Neural crest cell (in vitro differentiated cells): ENCODE data around the gene RIPOR2. TPM values are rescaled to one million over a fixed set of nuclear protein-coding genes. Genes with fewer than 3 reads are reported as not detected.
"Not testable (repeated sequence)": the region's sequence is repeated elsewhere in the genome, so short reads cannot be mapped to it uniquely, and the experiment has no call there.

Experiments used
- DNase-seq: peaks from one replicate; pipeline ENCODE4 v3.0.0; 2021; ENCODE audit warnings: low read depth, mixed read lengths, low spot score
- H3K27ac Mint-ChIP-seq: one replicate; pipeline ENCODE4 v1.8.0; 2021; ENCODE audit warnings: mild to moderate bottlenecking, mixed read lengths; ENCODE audit not compliant: unreplicated experiment
- H3K27me3 Mint-ChIP-seq: 2 replicates; pipeline ENCODE4 v1.8.0; 2021; ENCODE audit warnings: low read depth, mild to moderate bottlenecking, mixed read lengths
- H3K36me3 Mint-ChIP-seq: 2 replicates; pipeline ENCODE4 v1.8.0; 2021; ENCODE audit warnings: low read depth, mild to moderate bottlenecking, mixed read lengths
- H3K4me1 Mint-ChIP-seq: 2 replicates; pipeline ENCODE4 v1.8.0; 2021; ENCODE audit warnings: mixed read lengths
- H3K4me3 Mint-ChIP-seq: one replicate; pipeline ENCODE4 v1.8.0; 2021; ENCODE audit warnings: mild to moderate bottlenecking, mixed read lengths
- H3K9me3 Mint-ChIP-seq: 2 replicates; pipeline ENCODE4 v1.8.0; 2021; ENCODE audit warnings: mixed read lengths
- total RNA-seq: library from RNA; stranded (reverse); gene quantifications from 2 replicates; pipeline ENCODE4 v1.2.1, GENCODE V29; 2021
- TF ChIP-seq, protein P1 (sequence below): fragments of 200-600 bp; sonication (generic); conservative IDR thresholded peaks from 2 replicates; pipeline ENCODE4 v1.5.0; 2021; ENCODE audit warnings: antibody characterized with exemption, mild to moderate bottlenecking

RIPOR2 gene
- total RNA-seq, 1 donor from 2014 or later: 3.5 TPM

DNA sequence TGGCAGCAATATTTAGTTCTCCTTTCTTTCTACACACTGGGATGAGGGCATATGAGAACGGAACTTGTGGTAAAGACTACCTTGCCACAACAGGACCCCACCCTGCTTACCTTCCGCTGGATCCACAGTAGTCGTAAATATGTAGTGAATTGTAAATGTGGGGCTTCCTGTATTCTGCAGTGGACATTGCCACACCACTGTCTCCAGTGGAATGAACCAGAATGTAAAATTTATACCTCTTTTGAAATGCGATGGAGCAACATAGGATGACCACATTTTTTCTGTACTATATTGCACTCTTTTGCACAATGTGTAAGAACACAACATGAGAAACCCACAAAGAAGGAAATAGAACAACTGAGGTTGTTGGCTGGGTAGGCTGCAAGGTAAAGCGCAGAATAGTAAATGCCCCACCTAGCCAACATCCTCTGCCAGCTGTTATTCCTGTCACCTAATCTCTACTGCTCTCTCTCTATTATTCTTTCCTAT, 16.1 kb upstream of the RIPOR2 start:
- H3K9me3 Mint-ChIP-seq: no peaks in the 10 kb centered on the region
- no peak overlapping the region for H3K27ac Mint-ChIP-seq
- no peak for DNase-seq
- TF ChIP-seq, protein P1, sequence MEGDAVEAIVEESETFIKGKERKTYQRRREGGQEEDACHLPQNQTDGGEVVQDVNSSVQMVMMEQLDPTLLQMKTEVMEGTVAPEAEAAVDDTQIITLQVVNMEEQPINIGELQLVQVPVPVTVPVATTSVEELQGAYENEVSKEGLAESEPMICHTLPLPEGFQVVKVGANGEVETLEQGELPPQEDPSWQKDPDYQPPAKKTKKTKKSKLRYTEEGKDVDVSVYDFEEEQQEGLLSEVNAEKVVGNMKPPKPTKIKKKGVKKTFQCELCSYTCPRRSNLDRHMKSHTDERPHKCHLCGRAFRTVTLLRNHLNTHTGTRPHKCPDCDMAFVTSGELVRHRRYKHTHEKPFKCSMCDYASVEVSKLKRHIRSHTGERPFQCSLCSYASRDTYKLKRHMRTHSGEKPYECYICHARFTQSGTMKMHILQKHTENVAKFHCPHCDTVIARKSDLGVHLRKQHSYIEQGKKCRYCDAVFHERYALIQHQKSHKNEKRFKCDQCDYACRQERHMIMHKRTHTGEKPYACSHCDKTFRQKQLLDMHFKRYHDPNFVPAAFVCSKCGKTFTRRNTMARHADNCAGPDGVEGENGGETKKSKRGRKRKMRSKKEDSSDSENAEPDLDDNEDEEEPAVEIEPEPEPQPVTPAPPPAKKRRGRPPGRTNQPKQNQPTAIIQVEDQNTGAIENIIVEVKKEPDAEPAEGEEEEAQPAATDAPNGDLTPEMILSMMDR: no peak
- peaks cover 3% of the 10 kb centered on the region for H3K36me3 Mint-ChIP-seq
- H3K4me1 Mint-ChIP-seq: no peaks in the 10 kb centered on the region
- no peaks in the 10 kb centered on the region for H3K27me3 Mint-ChIP-seq
- no peak overlapping the region for H3K4me3 Mint-ChIP-seq

GRCh38 chr6:24950218-24950941, 14.6 kb upstream of the RIPOR2 start:
- no peaks in the 10 kb centered on the region for H3K4me1 Mint-ChIP-seq
- H3K36me3 Mint-ChIP-seq: peaks cover 3% of the 10 kb centered on the region
- H3K4me3 Mint-ChIP-seq: no peak overlapping the region
- H3K9me3 Mint-ChIP-seq: no peaks in the 10 kb centered on the region
- no peak overlapping the region for H3K27ac Mint-ChIP-seq
- DNase-seq: no peak
- TF ChIP-seq, protein P1: no peak
- no peaks in the 10 kb centered on the region for H3K27me3 Mint-ChIP-seq

- peaks cover 4% of the 10 kb centered on the region for H3K36me3 Mint-ChIP-seq
- TF ChIP-seq, protein P1: no peak
- no peak overlapping the region for H3K27ac Mint-ChIP-seq
- peaks cover 3% of the 10 kb centered on the region for H3K9me3 Mint-ChIP-seq
- no peaks in the 10 kb centered on the region for H3K27me3 Mint-ChIP-seq
- H3K4me3 Mint-ChIP-seq: no peak overlapping the region
- no peak for DNase-seq
- no peaks in the 10 kb centered on the region for H3K4me1 Mint-ChIP-seq
Measured at GRCh38 chr6:24949020-24949569, 13.3 kb upstream of the RIPOR2 start.

- H3K4me1 Mint-ChIP-seq, H3K4me3 Mint-ChIP-seq, H3K9me3 Mint-ChIP-seq: not testable (repeated sequence)
Measured at GRCh38 chr6:24948261-24948660, 12.5 kb upstream of the RIPOR2 start.

DNA sequence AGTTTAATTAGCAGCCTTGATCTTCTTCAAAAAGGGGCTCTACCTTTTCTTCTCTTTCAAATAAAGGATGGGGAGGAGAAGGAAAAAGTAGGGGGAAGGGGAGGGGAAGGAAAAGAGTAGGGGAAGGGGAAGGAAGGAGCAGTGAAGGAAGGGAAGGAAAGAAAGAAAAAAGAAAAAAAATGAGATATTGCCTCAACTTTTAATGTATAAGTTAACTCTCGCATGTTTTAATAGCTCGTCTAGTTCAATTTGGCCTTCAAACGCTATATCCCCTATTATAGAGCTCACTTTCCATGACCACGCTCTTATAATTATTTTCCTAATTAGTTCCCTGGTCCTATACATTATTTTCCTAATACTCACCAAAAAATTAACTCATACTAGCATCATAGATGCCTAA, 11.9 kb upstream of the RIPOR2 start:
- H3K27ac Mint-ChIP-seq: no peak overlapping the region
- peaks cover 4% of the 10 kb centered on the region for H3K36me3 Mint-ChIP-seq
- TF ChIP-seq, protein P1: no peak
- H3K9me3 Mint-ChIP-seq: peaks cover 3% of the 10 kb centered on the region
- H3K4me1 Mint-ChIP-seq: no peaks in the 10 kb centered on the region
- H3K4me3 Mint-ChIP-seq: no peak overlapping the region
- DNase-seq: no peak
- H3K27me3 Mint-ChIP-seq: no peaks in the 10 kb centered on the region

More at GRCh38 chr6:24948261-24948660, 12.5 kb upstream of the RIPOR2 start:
- H3K27me3 Mint-ChIP-seq, DNase-seq, H3K27ac Mint-ChIP-seq, H3K36me3 Mint-ChIP-seq: not testable (repeated sequence)

- H3K36me3 Mint-ChIP-seq: peaks cover 4% of the 10 kb centered on the region
- TF ChIP-seq, protein P1: no peak
- H3K27ac Mint-ChIP-seq: no peak overlapping the region
- DNase-seq: no peak
- no peaks in the 10 kb centered on the region for H3K27me3 Mint-ChIP-seq
- peaks cover 3% of the 10 kb centered on the region for H3K9me3 Mint-ChIP-seq
- no peak overlapping the region for H3K4me3 Mint-ChIP-seq
- no peaks in the 10 kb centered on the region for H3K4me1 Mint-ChIP-seq
Measured at GRCh38 chr6:24945054-24945453, 9.3 kb upstream of the RIPOR2 start.
